ENCODE measurements around the gene ATF1.
"Not testable (repeated sequence)": the region's sequence is repeated elsewhere in the genome, so short reads cannot be mapped to it uniquely, and the experiment has no call there.

The ATF1 gene

GRCh38 chr12:50828121-50828520, 64.2 kb downstream of the ATF1 start:
- peaks cover 7% of the 10 kb centered on the region for H3K4me1 ChIP-seq (ENCODE audit: low read length)
- H3K9me3 ChIP-seq (ENCODE audit: insufficient read depth, low read length) = no peaks in the 10 kb centered on the region
- H3K27me3 ChIP-seq (ENCODE audit: low read depth, low read length) = no peaks in the 10 kb centered on the region
- H3K4me3 ChIP-seq (ENCODE audit: low read length) = no peak overlapping the region
- no peak overlapping the region for H3K9ac ChIP-seq (ENCODE audit: low read length)
- H3K4me2 ChIP-seq (ENCODE audit: low read length) = no peak overlapping the region
- no peak overlapping the region for H3K27ac ChIP-seq (ENCODE audit: low read length)
- no peak overlapping the region for H2AFZ ChIP-seq (ENCODE audit: low read depth, low read length)
- TF ChIP-seq EZH2phosphoT487 (IDR thresholded peaks at IDR 0.05; ENCODE audit: low read depth) (no peak), CTCF (IDR thresholded peaks at IDR 0.05; ENCODE audit: low read depth, low read length) (no peak)
- no peaks in the 10 kb centered on the region for H4K20me1 ChIP-seq (ENCODE audit: insufficient read depth, low read length)
- H3K79me2 ChIP-seq (ENCODE audit: low read length) = no peaks in the 10 kb centered on the region
- no peaks in the 10 kb centered on the region for H3K36me3 ChIP-seq (replicated peaks; ENCODE audit: low read depth, low read length)

GRCh38 chr12:50828886-50829285, 65.0 kb downstream of the ATF1 start:
- no peaks in the 10 kb centered on the region for H3K79me2 ChIP-seq (ENCODE audit: low read length)
- H3K27me3 ChIP-seq (ENCODE audit: low read depth, low read length) = no peaks in the 10 kb centered on the region
- H3K27ac ChIP-seq (ENCODE audit: low read length) = no peak overlapping the region
- H3K9ac ChIP-seq (ENCODE audit: low read length) = no peak overlapping the region
- no peak overlapping the region for H2AFZ ChIP-seq (ENCODE audit: low read depth, low read length)
- no peak for TF ChIP-seq EZH2phosphoT487 (IDR thresholded peaks at IDR 0.05; ENCODE audit: low read depth)
- no peak for TF ChIP-seq CTCF (IDR thresholded peaks at IDR 0.05; ENCODE audit: low read depth, low read length)
- no peaks in the 10 kb centered on the region for H3K36me3 ChIP-seq (replicated peaks; ENCODE audit: low read depth, low read length)
- no peak overlapping the region for H3K4me3 ChIP-seq (ENCODE audit: low read length)
- H3K4me2 ChIP-seq (ENCODE audit: low read length) = no peak overlapping the region
- H4K20me1 ChIP-seq (ENCODE audit: insufficient read depth, low read length) = no peaks in the 10 kb centered on the region
- H3K9me3 ChIP-seq (ENCODE audit: insufficient read depth, low read length) = 0 out of 2 replicates have a peak, but pooled peaks cover 2% of the 10 kb centered on the region
- H3K4me1 ChIP-seq (ENCODE audit: low read length) = peaks cover 7% of the 10 kb centered on the region

DNA sequence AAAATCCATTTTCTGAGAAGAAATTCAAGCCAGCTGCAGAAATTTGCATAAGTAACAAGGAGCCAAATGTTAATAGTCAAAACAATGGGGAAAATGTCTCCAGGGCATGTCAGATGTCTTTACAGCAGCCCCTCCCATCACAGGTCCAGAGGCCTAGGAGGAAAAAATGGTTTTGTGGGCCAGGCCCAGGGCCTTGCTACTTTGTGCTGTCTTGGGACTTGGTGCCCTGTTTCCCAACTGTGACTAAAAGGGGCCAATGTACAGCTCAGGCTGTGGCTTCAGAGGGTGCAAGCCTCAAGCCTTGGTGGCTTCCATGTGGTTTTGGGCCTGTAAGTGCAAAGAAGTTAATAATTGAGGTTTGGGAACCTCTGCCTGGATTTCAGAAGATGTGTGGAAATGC, 69.9 kb downstream of the ATF1 start:
- not testable (repeated sequence) for H4K20me1 ChIP-seq (ENCODE audit: insufficient read depth, low read length); H3K4me1 ChIP-seq (ENCODE audit: low read length); H3K9ac ChIP-seq (ENCODE audit: low read length); H3K4me3 ChIP-seq (ENCODE audit: low read length); H3K4me2 ChIP-seq (ENCODE audit: low read length); H3K27ac ChIP-seq (ENCODE audit: low read length); H2AFZ ChIP-seq (ENCODE audit: low read depth, low read length); H3K27me3 ChIP-seq (ENCODE audit: low read depth, low read length); H3K79me2 ChIP-seq (ENCODE audit: low read length); H3K9me3 ChIP-seq (ENCODE audit: insufficient read depth, low read length); H3K36me3 ChIP-seq (replicated peaks; ENCODE audit: low read depth, low read length)

- Histone ChIP-seq H3K36me3 (replicated peaks; ENCODE audit: low read depth, low read length) (no peaks in the 10 kb centered on the region), H3K79me2 (ENCODE audit: low read length) (no peaks in the 10 kb centered on the region), H3K9ac (ENCODE audit: low read length) (no peak overlapping the region), H3K4me2 (ENCODE audit: low read length) (no peak overlapping the region), H3K9me3 (ENCODE audit: insufficient read depth, low read length) (0 out of 2 replicates have a peak, but pooled peaks cover under 1% of the 10 kb centered on the region), H3K27ac (ENCODE audit: low read length) (no peak overlapping the region), H3K27me3 (ENCODE audit: low read depth, low read length) (no peaks in the 10 kb centered on the region), H4K20me1 (ENCODE audit: insufficient read depth, low read length) (no peaks in the 10 kb centered on the region), H3K4me1 (ENCODE audit: low read length) (no peaks in the 10 kb centered on the region), H2AFZ (ENCODE audit: low read depth, low read length) (no peak overlapping the region), H3K4me3 (ENCODE audit: low read length) (no peak overlapping the region)
- no peak for TF ChIP-seq EZH2phosphoT487 (IDR thresholded peaks at IDR 0.05; ENCODE audit: low read depth)
- no peak for TF ChIP-seq CTCF (IDR thresholded peaks at IDR 0.05; ENCODE audit: low read depth, low read length)
Measured at GRCh38 chr12:50839042-50839441, 75.1 kb downstream of the ATF1 start.
